K562 (cell line): Measurements from ENCODE around the gene PPP1R13L. TPM values are rescaled to one million over a fixed set of nuclear protein-coding genes. Genes with fewer than 3 reads are reported as not detected.

ENCODE experiments used
- ATF1 ChIP-seq, 2 experiments: fragments of 450-650 bp in 1 of 2; IDR thresholded peaks; 2 replicates each; pipeline ENCODE4 v1.6.1; 2016; ENCODE audit warnings: missing compliant biosample characterization in 1 of 2, missing genetic modification characterization in 1 of 2
- CEBPB ChIP-seq: fragments of 450-650 bp; IDR thresholded peaks from 2 replicates; pipeline ENCODE4 v1.6.1; 2016; ENCODE audit warnings: missing genetic modification characterization, missing compliant biosample characterization
- CHD2 ChIP-seq: IDR thresholded peaks from 2 replicates; pipeline ENCODE4 v1.6.1; 2011; ENCODE audit warnings: low read depth, low read length
- ELF2 ChIP-seq: fragments of 250-450 bp; sonication (Bioruptor Pico); IDR thresholded peaks from 2 replicates; pipeline ENCODE4 v1.5.0; 2021; ENCODE audit warnings: mild to moderate bottlenecking
- MCM3 ChIP-seq: fragments of 450-650 bp; IDR thresholded peaks from 2 replicates; pipeline ENCODE4 v1.6.1; 2016
- NCOA1 ChIP-seq: fragments of 450-650 bp; IDR thresholded peaks from 2 replicates; pipeline ENCODE4 v1.6.1; 2016; ENCODE audit warnings: low read depth
- NCOR1 ChIP-seq: fragments of 450-650 bp; IDR thresholded peaks from 2 replicates; pipeline ENCODE4 v1.6.1; 2016; ENCODE audit warnings: mild to moderate bottlenecking, moderate library complexity
- PHF21A ChIP-seq: fragments of 450-650 bp; IDR thresholded peaks from 2 replicates; pipeline ENCODE4 v1.6.1; 2017; ENCODE audit warnings: low read depth, borderline replicate concordance
- TAL1 ChIP-seq: fragments of 450-650 bp; IDR thresholded peaks from 2 replicates; pipeline ENCODE4 v1.6.1; 2016; ENCODE audit warnings: mild to moderate bottlenecking
- THRAP3 ChIP-seq: fragments of 450-650 bp; IDR thresholded peaks from 2 replicates; pipeline ENCODE4 v1.6.1; 2016; ENCODE audit warnings: mild to moderate bottlenecking, inconsistent platforms, borderline replicate concordance
- ZBED1 ChIP-seq: IDR thresholded peaks from 2 replicates; pipeline ENCODE4 v1.6.1; 2014
- ZNF707 ChIP-seq: fragments of 250-450 bp; sonication (Bioruptor Pico); conservative IDR thresholded peaks from 2 replicates; pipeline ENCODE4 v1.8.0; 2022; ENCODE audit warnings: inconsistent platforms, mild to moderate bottlenecking, moderate library complexity
- polyA plus RNA-seq, 8 experiments: library from polyadenylated mRNA; depleted of rRNA in 4 of 8; stranded (reverse) in 5 of 8; unstranded in 3 of 8; fragments of >200 nt; fragmentation: Nextera tagmentation in 2 of 8; fragmentation: Illumina TruSeq in 1 of 8; extraction: Ambion mirVana in 2 of 8; extraction: Trizol in 1 of 8; gene quantifications; 2 replicates each; pipeline versions ENCODE4 v1.2.1 to v1.2.3, GENCODE V29; 2011 to 2014; ENCODE audit warnings: inconsistent platforms in 1 of 8, missing spikeins in 1 of 8
- total RNA-seq, 7 experiments: library from RNA; depleted of rRNA in 6 of 7; stranded (reverse); fragments of >200 nt in 6 of 7; fragmentation: Illumina TruSeq in 2 of 7; extraction: Trizol in 2 of 7; gene quantifications; 2 replicates each; pipeline versions ENCODE4 v1.2.1 to v1.2.3, GENCODE V29; 2011 to 2021; ENCODE audit warnings: low replicate concordance in 1 of 7
- TF ChIP-seq, protein P1 (sequence below), 2 experiments: IDR thresholded peaks in 1 of 2; conservative IDR thresholded peaks in 1 of 2; 2 replicates each; pipeline ENCODE4 v1.6.1; 2016; ENCODE audit warnings: low read depth in 2 of 2, mild to moderate bottlenecking in 1 of 2, missing compliant biosample characterization in 1 of 2, missing genetic modification characterization in 1 of 2, moderate library complexity in 1 of 2
- TF ChIP-seq, protein P2 (sequence below): fragments of 450-650 bp; IDR thresholded peaks from 2 replicates; pipeline ENCODE4 v1.6.1; 2016
- TF ChIP-seq, protein P3 (sequence below): fragments of 250-450 bp; sonication (Bioruptor Pico); IDR thresholded peaks from 2 replicates; pipeline ENCODE4 v1.4.0; 2020

The PPP1R13L gene
- total and polyA plus RNA-seq, 9 of the 15 experiments (the other 6 are each of a cell fraction or from before 2014, with no cell fraction given): 0.32 to 6.7 (median 2.0) TPM

DNA sequence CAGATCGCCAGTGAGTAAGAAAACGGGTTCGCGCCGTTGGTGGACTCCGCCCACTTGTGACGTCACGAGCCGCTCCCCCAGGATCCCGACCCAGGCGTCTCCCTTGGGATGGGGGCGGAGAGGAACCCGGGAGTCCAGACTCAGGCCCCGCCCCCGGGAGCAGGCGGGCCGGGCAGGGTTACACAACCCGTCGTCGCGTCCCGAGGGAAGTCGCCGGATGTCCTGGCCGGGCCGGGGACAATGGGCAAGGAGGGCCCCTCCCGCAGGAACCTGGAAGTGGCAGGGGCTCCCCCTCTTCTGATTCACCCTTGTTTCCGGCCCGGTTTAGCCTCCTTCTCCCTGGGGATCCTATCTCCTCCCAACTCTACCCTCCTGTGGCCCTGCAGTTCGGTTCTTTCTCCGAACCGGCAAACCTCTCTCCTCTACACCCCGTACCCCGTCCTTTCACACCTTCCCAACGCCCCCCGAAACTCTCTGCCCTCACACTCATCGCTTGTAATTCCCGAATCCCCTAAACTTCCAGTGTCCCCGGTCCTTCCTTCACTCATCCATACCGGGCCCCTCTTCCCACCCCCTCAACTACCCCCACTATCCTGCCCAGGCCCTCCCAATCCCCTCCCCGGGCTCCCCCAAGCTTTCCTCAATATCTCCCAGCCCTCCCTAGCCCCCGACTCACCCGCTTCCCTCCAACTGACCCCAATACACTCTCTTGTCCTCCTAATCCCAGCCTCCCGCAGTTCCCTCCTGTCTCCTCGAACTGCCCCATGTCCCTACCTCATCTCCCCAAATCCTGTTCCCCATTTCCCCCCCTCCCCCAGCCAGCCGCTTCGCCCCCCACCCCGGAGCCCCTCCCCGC is 38.8 kb upstream of the PPP1R13L start (continued):
- TF ChIP-seq, protein P1, sequence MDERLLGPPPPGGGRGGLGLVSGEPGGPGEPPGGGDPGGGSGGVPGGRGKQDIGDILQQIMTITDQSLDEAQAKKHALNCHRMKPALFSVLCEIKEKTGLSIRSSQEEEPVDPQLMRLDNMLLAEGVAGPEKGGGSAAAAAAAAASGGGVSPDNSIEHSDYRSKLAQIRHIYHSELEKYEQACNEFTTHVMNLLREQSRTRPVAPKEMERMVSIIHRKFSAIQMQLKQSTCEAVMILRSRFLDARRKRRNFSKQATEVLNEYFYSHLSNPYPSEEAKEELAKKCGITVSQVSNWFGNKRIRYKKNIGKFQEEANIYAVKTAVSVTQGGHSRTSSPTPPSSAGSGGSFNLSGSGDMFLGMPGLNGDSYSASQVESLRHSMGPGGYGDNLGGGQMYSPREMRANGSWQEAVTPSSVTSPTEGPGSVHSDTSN (CRISPR knock-in tag; IDR thresholded peaks at IDR 0.05; ENCODE audit: low read depth): no peak
- TF ChIP-seq, protein P1 (tag; conservative IDR thresholded peaks at IDR 0.05; ENCODE audit: low read depth): no peak
- TF ChIP-seq ZNF707 (no peak), THRAP3 (no peak), NCOA1 (peak; percentile 66; the same call in 1 of the 2 replicates), ATF1 (CRISPR knock-in tag; IDR thresholded peaks at IDR 0.05) (peak; percentile 70), ATF1 (tag; IDR thresholded peaks at IDR 0.05) (peak; percentile 98), MCM3 (no peak), PHF21A (peak; percentile 79; the same call in 1 of the 2 replicates), NCOR1 (peak; percentile 29), CEBPB (tag) (peak; percentile 95), ZBED1 (no peak), ELF2 (CRISPR knock-in tag) (no peak), TAL1 (peak; percentile 19; the same call in 1 of the 2 replicates), CHD2 (no peak)
- TF ChIP-seq, protein P2, sequence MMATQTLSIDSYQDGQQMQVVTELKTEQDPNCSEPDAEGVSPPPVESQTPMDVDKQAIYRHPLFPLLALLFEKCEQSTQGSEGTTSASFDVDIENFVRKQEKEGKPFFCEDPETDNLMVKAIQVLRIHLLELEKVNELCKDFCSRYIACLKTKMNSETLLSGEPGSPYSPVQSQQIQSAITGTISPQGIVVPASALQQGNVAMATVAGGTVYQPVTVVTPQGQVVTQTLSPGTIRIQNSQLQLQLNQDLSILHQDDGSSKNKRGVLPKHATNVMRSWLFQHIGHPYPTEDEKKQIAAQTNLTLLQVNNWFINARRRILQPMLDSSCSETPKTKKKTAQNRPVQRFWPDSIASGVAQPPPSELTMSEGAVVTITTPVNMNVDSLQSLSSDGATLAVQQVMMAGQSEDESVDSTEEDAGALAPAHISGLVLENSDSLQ: no peak; the same call in 1 of the 2 replicates
- TF ChIP-seq, protein P3, sequence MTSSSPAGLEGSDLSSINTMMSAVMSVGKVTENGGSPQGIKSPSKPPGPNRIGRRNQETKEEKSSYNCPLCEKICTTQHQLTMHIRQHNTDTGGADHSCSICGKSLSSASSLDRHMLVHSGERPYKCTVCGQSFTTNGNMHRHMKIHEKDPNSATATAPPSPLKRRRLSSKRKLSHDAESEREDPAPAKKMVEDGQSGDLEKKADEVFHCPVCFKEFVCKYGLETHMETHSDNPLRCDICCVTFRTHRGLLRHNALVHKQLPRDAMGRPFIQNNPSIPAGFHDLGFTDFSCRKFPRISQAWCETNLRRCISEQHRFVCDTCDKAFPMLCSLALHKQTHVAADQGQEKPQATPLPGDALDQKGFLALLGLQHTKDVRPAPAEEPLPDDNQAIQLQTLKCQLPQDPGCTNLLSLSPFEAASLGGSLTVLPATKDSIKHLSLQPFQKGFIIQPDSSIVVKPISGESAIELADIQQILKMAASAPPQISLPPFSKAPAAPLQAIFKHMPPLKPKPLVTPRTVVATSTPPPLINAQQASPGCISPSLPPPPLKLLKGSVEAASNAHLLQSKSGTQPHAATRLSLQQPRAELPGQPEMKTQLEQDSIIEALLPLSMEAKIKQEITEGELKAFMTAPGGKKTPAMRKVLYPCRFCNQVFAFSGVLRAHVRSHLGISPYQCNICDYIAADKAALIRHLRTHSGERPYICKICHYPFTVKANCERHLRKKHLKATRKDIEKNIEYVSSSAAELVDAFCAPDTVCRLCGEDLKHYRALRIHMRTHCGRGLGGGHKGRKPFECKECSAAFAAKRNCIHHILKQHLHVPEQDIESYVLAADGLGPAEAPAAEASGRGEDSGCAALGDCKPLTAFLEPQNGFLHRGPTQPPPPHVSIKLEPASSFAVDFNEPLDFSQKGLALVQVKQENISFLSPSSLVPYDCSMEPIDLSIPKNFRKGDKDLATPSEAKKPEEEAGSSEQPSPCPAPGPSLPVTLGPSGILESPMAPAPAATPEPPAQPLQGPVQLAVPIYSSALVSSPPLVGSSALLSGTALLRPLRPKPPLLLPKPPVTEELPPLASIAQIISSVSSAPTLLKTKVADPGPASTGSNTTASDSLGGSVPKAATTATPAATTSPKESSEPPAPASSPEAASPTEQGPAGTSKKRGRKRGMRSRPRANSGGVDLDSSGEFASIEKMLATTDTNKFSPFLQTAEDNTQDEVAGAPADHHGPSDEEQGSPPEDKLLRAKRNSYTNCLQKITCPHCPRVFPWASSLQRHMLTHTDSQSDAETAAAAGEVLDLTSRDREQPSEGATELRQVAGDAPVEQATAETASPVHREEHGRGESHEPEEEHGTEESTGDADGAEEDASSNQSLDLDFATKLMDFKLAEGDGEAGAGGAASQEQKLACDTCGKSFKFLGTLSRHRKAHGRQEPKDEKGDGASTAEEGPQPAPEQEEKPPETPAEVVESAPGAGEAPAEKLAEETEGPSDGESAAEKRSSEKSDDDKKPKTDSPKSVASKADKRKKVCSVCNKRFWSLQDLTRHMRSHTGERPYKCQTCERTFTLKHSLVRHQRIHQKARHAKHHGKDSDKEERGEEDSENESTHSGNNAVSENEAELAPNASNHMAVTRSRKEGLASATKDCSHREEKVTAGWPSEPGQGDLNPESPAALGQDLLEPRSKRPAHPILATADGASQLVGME (CRISPR knock-in tag): no peak
